ENCODE data around the gene CHIT1. TPM values are rescaled to one million over a fixed set of nuclear protein-coding genes. Genes with fewer than 3 reads are reported as not detected.
"Not testable (repeated sequence)": the region's sequence is repeated elsewhere in the genome, so short reads cannot be mapped to it uniquely, and the experiment has no call there.

Gene CHIT1
- total RNA-seq, 1 donor from 2014 or later: 0.70 TPM

GRCh38 chr1:203250911-203251310 is 21.4 kb upstream of the CHIT1 start:
- H3K27me3 Mint-ChIP-seq: peaks cover 40% of the 10 kb centered on the region
- H3K36me3 Mint-ChIP-seq (ENCODE audit: low read depth): no peaks in the 10 kb centered on the region
- no peak for DNase-seq
- H3K4me1 Mint-ChIP-seq: no peaks in the 10 kb centered on the region
- H3K27ac Mint-ChIP-seq: no peak overlapping the region
- intact Hi-C loops (cut with micrococcal nuclease): no loop called here
- H3K9me3 Mint-ChIP-seq: no peaks in the 10 kb centered on the region
- H3K4me3 Mint-ChIP-seq: no peak overlapping the region

GRCh38 chr1:203244776-203245175 is 15.3 kb upstream of the CHIT1 start:
- intact Hi-C loops (cut with micrococcal nuclease): no loop called here
- H3K4me1 Mint-ChIP-seq: no peaks in the 10 kb centered on the region
- no peak for DNase-seq
- H3K9me3 Mint-ChIP-seq: no peaks in the 10 kb centered on the region
- H3K4me3 Mint-ChIP-seq: no peak overlapping the region
- H3K36me3 Mint-ChIP-seq (ENCODE audit: low read depth): no peaks in the 10 kb centered on the region
- peaks cover 37% of the 10 kb centered on the region for H3K27me3 Mint-ChIP-seq
- no peak overlapping the region for H3K27ac Mint-ChIP-seq

GRCh38 chr1:203241708-203242107 is 12.2 kb upstream of the CHIT1 start:
- H3K4me1 Mint-ChIP-seq; H3K36me3 Mint-ChIP-seq (ENCODE audit: low read depth); intact Hi-C loops (cut with micrococcal nuclease); DNase-seq; H3K4me3 Mint-ChIP-seq; H3K9me3 Mint-ChIP-seq; H3K27ac Mint-ChIP-seq: not testable (repeated sequence)
- H3K27me3 Mint-ChIP-seq: peaks cover 28% of the 10 kb centered on the region

GRCh38 chr1:203239526-203240305 is 10.2 kb upstream of the CHIT1 start:
- Mint-ChIP-seq H3K4me1 (no peaks in the 10 kb centered on the region), H3K27me3 (peaks cover 22% of the 10 kb centered on the region), H3K36me3 (ENCODE audit: low read depth) (peaks cover 3% of the 10 kb centered on the region), H3K9me3 (peaks cover 7% of the 10 kb centered on the region), H3K27ac (no peak overlapping the region), H3K4me3 (no peak overlapping the region)
- intact Hi-C loops (cut with micrococcal nuclease): no loop called here
- no peak for DNase-seq

- Mint-ChIP-seq H3K27me3 (peaks cover 17% of the 10 kb centered on the region), H3K36me3 (ENCODE audit: low read depth) (peaks cover 3% of the 10 kb centered on the region), H3K27ac (no peak overlapping the region), H3K4me3 (no peak overlapping the region), H3K4me1 (no peaks in the 10 kb centered on the region), H3K9me3 (peaks cover 9% of the 10 kb centered on the region)
- intact Hi-C loops (cut with micrococcal nuclease): no loop called here
- no peak for DNase-seq
These were observed 9.6 kb upstream of the CHIT1 start for GRCh38 chr1:203239081-203239480.

GRCh38 chr1:203238535-203238934 is 9.1 kb upstream of the CHIT1 start:
- Mint-ChIP-seq H3K9me3 (peaks cover 9% of the 10 kb centered on the region), H3K4me1 (no peaks in the 10 kb centered on the region), H3K4me3 (no peak overlapping the region), H3K27me3 (peaks cover 18% of the 10 kb centered on the region), H3K27ac (no peak overlapping the region), H3K36me3 (ENCODE audit: low read depth) (peaks cover 3% of the 10 kb centered on the region)
- intact Hi-C loops (cut with micrococcal nuclease): no loop called here
- no peak for DNase-seq

GRCh38 chr1:203234901-203235300 is 5.4 kb upstream of the CHIT1 start:
- DNase-seq; H3K9me3 Mint-ChIP-seq; H3K4me3 Mint-ChIP-seq; H3K4me1 Mint-ChIP-seq; H3K36me3 Mint-ChIP-seq (ENCODE audit: low read depth); intact Hi-C loops (cut with micrococcal nuclease); H3K27ac Mint-ChIP-seq: not testable (repeated sequence)
- H3K27me3 Mint-ChIP-seq: peaks cover 18% of the 10 kb centered on the region

- intact Hi-C loops (cut with micrococcal nuclease): no loop called here
- Mint-ChIP-seq H3K4me3 (no peak overlapping the region), H3K9me3 (no peaks in the 10 kb centered on the region), H3K4me1 (no peaks in the 10 kb centered on the region), H3K27ac (no peak overlapping the region), H3K36me3 (ENCODE audit: low read depth) (no peaks in the 10 kb centered on the region), H3K27me3 (peaks cover 21% of the 10 kb centered on the region)
- no peak for DNase-seq
These were observed 803 bp downstream of the CHIT1 start for GRCh38 chr1:203228670-203229069.

GRCh38 chr1:203227371-203228083 is 1.9 kb downstream of the CHIT1 start:
- Mint-ChIP-seq H3K9me3 (no peaks in the 10 kb centered on the region), H3K27ac (no peak overlapping the region), H3K4me1 (no peaks in the 10 kb centered on the region), H3K27me3 (peaks cover 13% of the 10 kb centered on the region), H3K36me3 (ENCODE audit: low read depth) (no peaks in the 10 kb centered on the region), H3K4me3 (no peak overlapping the region)
- no peak for DNase-seq
- intact Hi-C loops (cut with micrococcal nuclease): no loop called here

- Mint-ChIP-seq H3K4me3 (no peak overlapping the region), H3K27me3 (peaks cover 6% of the 10 kb centered on the region), H3K9me3 (no peaks in the 10 kb centered on the region), H3K36me3 (ENCODE audit: low read depth) (no peaks in the 10 kb centered on the region), H3K4me1 (no peaks in the 10 kb centered on the region), H3K27ac (no peak overlapping the region)
- DNase-seq: no peak
- intact Hi-C loops (cut with micrococcal nuclease): no loop called here
These were observed 4.4 kb downstream of the CHIT1 start for GRCh38 chr1:203225071-203225470.

- intact Hi-C loops (cut with micrococcal nuclease): no loop called here
These were observed 6.3 kb downstream of the CHIT1 start for GRCh38 chr1:203223012-203223775.

GRCh38 chr1:203219934-203220333 is 9.5 kb downstream of the CHIT1 start:
- H3K9me3 Mint-ChIP-seq: no peaks in the 10 kb centered on the region
- H3K4me3 Mint-ChIP-seq: no peak overlapping the region
- H3K27me3 Mint-ChIP-seq: peaks cover 16% of the 10 kb centered on the region
- peaks cover 2% of the 10 kb centered on the region for H3K4me1 Mint-ChIP-seq
- H3K27ac Mint-ChIP-seq: no peak overlapping the region
- no peak for DNase-seq
- intact Hi-C loops (cut with micrococcal nuclease): no loop called here
- H3K36me3 Mint-ChIP-seq (ENCODE audit: low read depth): no peaks in the 10 kb centered on the region

More at GRCh38 chr1:203223012-203223775, 6.3 kb downstream of the CHIT1 start:
- Mint-ChIP-seq H3K9me3 (no peaks in the 10 kb centered on the region), H3K27me3 (peaks cover 12% of the 10 kb centered on the region), H3K4me3 (no peak overlapping the region), H3K27ac (no peak overlapping the region), H3K36me3 (ENCODE audit: low read depth) (no peaks in the 10 kb centered on the region), H3K4me1 (no peaks in the 10 kb centered on the region)
- DNase-seq: no peak

GRCh38 chr1:203219171-203219570 is 10.3 kb downstream of the CHIT1 start:
- Mint-ChIP-seq H3K36me3 (ENCODE audit: low read depth) (no peaks in the 10 kb centered on the region), H3K27me3 (peaks cover 16% of the 10 kb centered on the region), H3K4me3 (no peak overlapping the region), H3K4me1 (peaks cover 2% of the 10 kb centered on the region), H3K27ac (no peak overlapping the region), H3K9me3 (no peaks in the 10 kb centered on the region)
- no peak for DNase-seq
- intact Hi-C loops (cut with micrococcal nuclease): no loop called here

GRCh38 chr1:203217668-203218067 is 11.8 kb downstream of the CHIT1 start:
- Mint-ChIP-seq H3K9me3 (no peaks in the 10 kb centered on the region), H3K4me3 (no peak overlapping the region), H3K36me3 (ENCODE audit: low read depth) (no peaks in the 10 kb centered on the region), H3K27me3 (peaks cover 13% of the 10 kb centered on the region), H3K4me1 (peaks cover 2% of the 10 kb centered on the region), H3K27ac (no peak overlapping the region)
- intact Hi-C loops (cut with micrococcal nuclease): no loop called here
- DNase-seq: no peak
